C4-2B (cell line): Measurements from ENCODE around the gene CSDE1.
"Not testable (repeated sequence)": the region's sequence is repeated elsewhere in the genome, so short reads cannot be mapped to it uniquely, and the experiment has no call there.

ENCODE experiments used
- ZFX ChIP-seq: fragments of 450-650 bp; IDR thresholded peaks from 2 replicates; pipeline ENCODE4 v1.6.1; 2017
- TF ChIP-seq, protein P1 (sequence below): fragments of 450-650 bp; conservative IDR thresholded peaks from 2 replicates; pipeline ENCODE4 v1.5.1; 2017; ENCODE audit warnings: mild to moderate bottlenecking

DNA sequence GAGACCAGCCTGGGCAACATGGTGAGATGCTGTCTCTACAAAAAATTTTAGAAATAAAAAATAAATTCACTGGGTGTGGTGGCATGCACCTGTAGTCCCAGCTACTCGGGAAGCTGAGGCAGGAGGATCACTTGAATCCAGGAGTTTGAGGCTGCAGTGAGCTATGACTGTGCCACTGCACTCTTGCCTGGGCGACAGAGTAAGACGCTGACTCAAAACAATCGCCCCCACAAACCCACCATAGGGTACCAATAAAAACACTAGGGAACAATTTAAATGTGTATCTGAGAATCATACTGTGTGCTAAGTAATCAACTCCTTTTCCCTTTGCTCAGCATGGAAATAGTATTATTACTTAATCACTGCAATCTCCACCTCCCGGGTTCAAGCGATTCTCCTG, 4.1 kb downstream of the CSDE1 start:
- TF ChIP-seq, protein P1, sequence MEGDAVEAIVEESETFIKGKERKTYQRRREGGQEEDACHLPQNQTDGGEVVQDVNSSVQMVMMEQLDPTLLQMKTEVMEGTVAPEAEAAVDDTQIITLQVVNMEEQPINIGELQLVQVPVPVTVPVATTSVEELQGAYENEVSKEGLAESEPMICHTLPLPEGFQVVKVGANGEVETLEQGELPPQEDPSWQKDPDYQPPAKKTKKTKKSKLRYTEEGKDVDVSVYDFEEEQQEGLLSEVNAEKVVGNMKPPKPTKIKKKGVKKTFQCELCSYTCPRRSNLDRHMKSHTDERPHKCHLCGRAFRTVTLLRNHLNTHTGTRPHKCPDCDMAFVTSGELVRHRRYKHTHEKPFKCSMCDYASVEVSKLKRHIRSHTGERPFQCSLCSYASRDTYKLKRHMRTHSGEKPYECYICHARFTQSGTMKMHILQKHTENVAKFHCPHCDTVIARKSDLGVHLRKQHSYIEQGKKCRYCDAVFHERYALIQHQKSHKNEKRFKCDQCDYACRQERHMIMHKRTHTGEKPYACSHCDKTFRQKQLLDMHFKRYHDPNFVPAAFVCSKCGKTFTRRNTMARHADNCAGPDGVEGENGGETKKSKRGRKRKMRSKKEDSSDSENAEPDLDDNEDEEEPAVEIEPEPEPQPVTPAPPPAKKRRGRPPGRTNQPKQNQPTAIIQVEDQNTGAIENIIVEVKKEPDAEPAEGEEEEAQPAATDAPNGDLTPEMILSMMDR, result not testable (repeated sequence)
- TF ChIP-seq ZFX, result not testable (repeated sequence)
